H1 (cell line): ENCODE results near the gene MRPS26. TPM values are rescaled to one million over a fixed set of nuclear protein-coding genes. Genes with fewer than 3 reads are reported as not detected.

Experiments
- BRCA1 ChIP-seq: IDR thresholded peaks from 2 replicates; pipeline ENCODE4 v1.6.1; 2012; ENCODE audit warnings: low read depth, low read length, improper control_type of control experiment
- CBX5 ChIP-seq: fragments of 300-800, 300-1000 bp; sonication (generic); IDR thresholded peaks from 2 replicates; pipeline ENCODE4 v1.7.1; 2016; ENCODE audit warnings: antibody characterized with exemption, low read length, low read depth
- EGR1 ChIP-seq: IDR thresholded peaks from 2 replicates; pipeline ENCODE4 v1.6.1; 2011; ENCODE audit warnings: low read depth, low read length, borderline replicate concordance
- EP300 ChIP-seq, 2 experiments: IDR thresholded peaks; 1 replicate in 1 of 2; 2 replicates in 1 of 2; pipeline ENCODE4 v1.6.1; 2011 to 2012; ENCODE audit warnings: low read depth in 2 of 2, low read length in 2 of 2, mild to moderate bottlenecking in 2 of 2, borderline replicate concordance in 1 of 2, inconsistent platforms in 1 of 2, moderate library complexity in 1 of 2
- JUND ChIP-seq: IDR thresholded peaks from 2 replicates; pipeline ENCODE4 v1.6.1; 2011; ENCODE audit warnings: mild to moderate bottlenecking, improper control_type of control experiment, low read length
- RAD21 ChIP-seq, 2 experiments: IDR thresholded peaks in 1 of 2; conservative IDR thresholded peaks in 1 of 2; 2 replicates each; pipeline ENCODE4 v1.6.1; 2011; ENCODE audit warnings: low read depth in 2 of 2, low read length in 2 of 2, improper control_type of control experiment in 1 of 2, inconsistent platforms in 1 of 2, mild to moderate bottlenecking in 1 of 2, moderate library complexity in 1 of 2
- TBP ChIP-seq: IDR thresholded peaks from 2 replicates; pipeline ENCODE4 v1.6.1; 2011; ENCODE audit warnings: low read depth, low read length, improper control_type of control experiment
- YY1 ChIP-seq: IDR thresholded peaks from 2 replicates; pipeline ENCODE4 v1.6.1; 2011; ENCODE audit warnings: low read depth, mild to moderate bottlenecking, low read length
- polyA plus RNA-seq, 7 experiments: library from polyadenylated mRNA; depleted of rRNA in 3 of 7; stranded (reverse) in 5 of 7; unstranded in 2 of 7; fragments of >200 nt in 5 of 7; fragments of 200-250 nt in 2 of 7; gene quantifications; 1 replicate in 5 of 7; 2 replicates in 1 of 7; 4 replicates in 1 of 7; pipeline versions ENCODE4 v1.2.1 to v1.2.3, GENCODE V29; 2011 to 2013; ENCODE audit warnings: missing spikeins in 2 of 7, mixed read lengths in 2 of 7
- total RNA-seq: library from RNA; stranded (reverse); fragmentation: NEBNext Ultra II Directional; extraction: Animal tissue kit (Norgen Biotek cat#: 25700); gene quantifications from 2 replicates; pipeline ENCODE4 v1.2.1, GENCODE V29; 2021

Gene MRPS26
- total and polyA plus RNA-seq, 2 of the 8 experiments (the other 6 are each of a cell fraction or from before 2014, with no cell fraction given), result 83.6 to 103 TPM

DNA sequence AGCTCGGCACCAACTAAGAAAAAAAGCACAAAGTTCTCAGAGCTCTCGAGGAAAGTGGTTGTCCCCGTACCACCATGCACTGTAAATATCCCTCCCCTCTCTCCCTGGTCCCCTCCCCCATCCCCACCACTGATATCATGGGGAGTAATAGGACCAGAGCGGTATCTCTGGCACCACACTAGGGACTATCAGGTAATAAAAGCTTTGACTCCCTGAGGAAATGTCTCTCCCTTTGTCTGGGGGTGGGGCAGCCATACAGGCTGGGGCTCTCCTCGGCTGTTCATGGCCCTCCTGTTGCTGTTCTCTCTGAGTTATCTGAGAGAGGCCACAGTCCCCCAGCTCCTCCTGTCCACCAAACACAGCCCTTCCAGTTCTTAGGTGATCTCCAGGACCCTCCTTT is 7.4 kb upstream of the MRPS26 start (continued):
- TF ChIP-seq EP300 (IDR thresholded peaks at IDR 0.05; ENCODE audit: borderline replicate concordance in 1 of 2, low read depth in 2 of 2, low read length in 2 of 2) (no peak), EGR1 (no peak), RAD21 (IDR thresholded peaks at IDR 0.05 in 1 of 2, conservative IDR thresholded peaks at IDR 0.05 in 1 of 2; ENCODE audit: low read depth in 2 of 2, low read length in 2 of 2) (no peak), CBX5 (no peak), JUND (no peak), TBP (no peak), BRCA1 (no peak), YY1 (no peak)
